GM18519 (cell line): Measurements from ENCODE around the gene ACSL6.

Experiments
- ATAC-seq: cut with Tn5 transposase; IDR thresholded peaks from one replicate; pipeline ENCODE4 v1.9.1; 2021; ENCODE audit warnings: mild to moderate bottlenecking, moderate library complexity; ENCODE audit not compliant: unreplicated experiment, low FRiP score

ACSL6 gene, protein sequence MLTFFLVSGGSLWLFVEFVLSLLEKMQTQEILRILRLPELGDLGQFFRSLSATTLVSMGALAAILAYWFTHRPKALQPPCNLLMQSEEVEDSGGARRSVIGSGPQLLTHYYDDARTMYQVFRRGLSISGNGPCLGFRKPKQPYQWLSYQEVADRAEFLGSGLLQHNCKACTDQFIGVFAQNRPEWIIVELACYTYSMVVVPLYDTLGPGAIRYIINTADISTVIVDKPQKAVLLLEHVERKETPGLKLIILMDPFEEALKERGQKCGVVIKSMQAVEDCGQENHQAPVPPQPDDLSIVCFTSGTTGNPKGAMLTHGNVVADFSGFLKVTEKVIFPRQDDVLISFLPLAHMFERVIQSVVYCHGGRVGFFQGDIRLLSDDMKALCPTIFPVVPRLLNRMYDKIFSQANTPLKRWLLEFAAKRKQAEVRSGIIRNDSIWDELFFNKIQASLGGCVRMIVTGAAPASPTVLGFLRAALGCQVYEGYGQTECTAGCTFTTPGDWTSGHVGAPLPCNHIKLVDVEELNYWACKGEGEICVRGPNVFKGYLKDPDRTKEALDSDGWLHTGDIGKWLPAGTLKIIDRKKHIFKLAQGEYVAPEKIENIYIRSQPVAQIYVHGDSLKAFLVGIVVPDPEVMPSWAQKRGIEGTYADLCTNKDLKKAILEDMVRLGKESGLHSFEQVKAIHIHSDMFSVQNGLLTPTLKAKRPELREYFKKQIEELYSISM

DNA sequence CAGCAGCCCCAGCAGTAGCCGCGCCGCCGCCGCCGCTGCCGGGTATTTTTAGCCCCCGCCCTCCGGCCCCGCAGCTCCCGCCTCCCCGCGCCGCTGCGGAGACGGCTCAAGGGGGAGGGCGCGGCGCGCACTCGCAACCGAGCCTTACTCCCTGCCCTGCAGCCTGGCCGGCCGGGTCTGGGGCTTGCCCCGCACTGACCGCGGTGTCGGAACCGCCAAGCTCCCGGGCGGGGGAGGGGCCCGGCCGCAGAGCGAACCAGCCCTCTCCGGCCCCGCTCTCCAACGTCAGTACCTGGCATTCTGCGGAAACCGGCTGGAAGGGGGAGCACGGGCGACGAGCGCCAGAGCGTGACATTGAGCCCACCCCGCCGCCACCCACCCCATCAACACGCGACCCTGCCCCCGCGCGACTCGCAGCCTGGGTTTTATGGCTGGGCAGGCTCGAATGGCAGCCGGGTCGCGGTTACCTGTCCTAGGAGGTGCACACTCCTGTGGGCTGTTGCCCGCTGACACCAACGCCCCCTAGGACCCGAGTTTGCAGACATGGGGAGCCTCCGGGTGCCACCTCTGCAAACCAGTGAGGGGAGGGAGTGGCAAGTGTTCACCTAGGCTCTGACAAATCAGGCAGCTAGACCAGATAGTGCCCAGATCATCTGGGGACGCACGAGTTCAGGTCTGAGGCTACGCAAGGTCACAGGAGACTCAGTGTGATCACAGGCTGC lies at the start of gene ACSL6:
Gene ACSL6 (minus strand): TSS at position 37 of the 722 bp plus-strand sequence. CDS start 105 bp downstream, outside the sequence.
- ATAC-seq: no peak

- no peak for ATAC-seq
Measured at GRCh38 chr5:132060501-132061161, 49.2 kb upstream of the ACSL6 start, which contains the start of gene IL3. TSS of gene IL3 (plus strand) at chr5:132060655. CDS start at chr5:132060707, 52 bp downstream.

- ATAC-seq: no peak
Measured at GRCh38 chr5:132059696-132060500, 48.4 kb upstream of the ACSL6 start.

- ATAC-seq: no peak
Measured at GRCh38 chr5:132059043-132059695, 47.7 kb upstream of the ACSL6 start.

- ATAC-seq: no peak
Measured at GRCh38 chr5:132058646-132059042, 47.2 kb upstream of the ACSL6 start.

GRCh38 chr5:132057498-132058255 lies 46.2 kb upstream of the ACSL6 start:
- no peak for ATAC-seq

- ATAC-seq: no peak
Measured at GRCh38 chr5:132056610-132057497, 45.4 kb upstream of the ACSL6 start.

- no peak for ATAC-seq
Measured at GRCh38 chr5:132055808-132056609, 44.6 kb upstream of the ACSL6 start.

GRCh38 chr5:132055441-132055807 lies 44.0 kb upstream of the ACSL6 start:
- no peak for ATAC-seq

DNA sequence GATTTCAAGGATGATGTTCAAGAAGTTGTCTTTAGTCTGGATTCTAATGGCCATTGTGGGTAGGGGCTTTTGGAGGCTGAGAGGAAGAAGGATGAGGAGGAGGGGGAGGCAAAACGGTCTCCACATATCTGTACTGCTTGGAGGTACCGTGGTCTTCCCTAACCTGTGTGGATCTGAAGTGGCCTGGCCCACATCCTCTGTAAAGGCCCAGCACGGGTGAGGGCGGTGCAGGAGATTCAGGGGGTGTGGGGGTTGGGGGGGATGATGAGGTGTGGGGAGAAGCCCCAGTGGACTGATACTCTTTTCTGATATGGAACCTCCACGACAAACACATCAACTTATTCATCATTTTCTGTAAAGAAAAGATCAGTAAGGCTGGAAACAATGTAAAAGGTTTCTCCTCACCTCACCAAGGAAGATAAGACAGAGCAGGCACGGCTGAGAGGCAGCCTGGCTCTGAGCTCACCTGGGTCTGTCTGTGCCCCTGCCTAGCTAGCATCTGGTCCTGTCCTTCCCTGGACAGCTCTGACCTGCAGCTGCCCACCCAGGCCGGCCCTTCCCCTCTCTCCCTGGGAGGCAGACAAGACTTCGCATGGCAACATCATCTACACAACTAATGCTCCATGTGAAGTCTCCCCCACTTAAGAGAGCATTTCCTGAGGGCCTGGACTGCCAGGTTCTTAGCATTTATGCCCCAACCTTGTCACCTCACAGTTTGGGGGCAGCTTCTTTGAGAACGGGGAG lies 43.4 kb upstream of the ACSL6 start:
- no peak for ATAC-seq

- no peak for ATAC-seq
Measured at GRCh38 chr5:132054031-132054696, 42.7 kb upstream of the ACSL6 start.

GRCh38 chr5:132053483-132053882 lies 42.0 kb upstream of the ACSL6 start:
- ATAC-seq: no peak

DNA sequence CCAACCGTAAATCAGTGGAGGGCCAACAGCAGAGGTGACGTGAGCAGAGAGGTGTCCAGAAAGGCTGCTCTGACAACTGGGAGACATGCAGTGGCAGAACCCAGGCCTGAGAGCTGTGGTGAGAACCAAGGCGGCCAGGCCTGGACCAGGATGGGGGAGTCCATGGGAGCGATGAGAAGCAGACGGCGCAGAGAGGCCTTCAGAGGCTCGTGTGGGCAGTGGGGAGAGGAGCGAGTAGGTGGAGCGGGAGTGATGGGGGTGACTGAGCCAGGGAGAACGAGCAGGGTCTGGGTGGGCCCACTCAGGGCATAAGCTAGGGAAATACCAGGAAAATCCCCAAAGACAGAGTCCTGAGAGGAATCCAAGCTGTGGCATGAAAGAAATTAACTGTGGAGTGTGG lies 41.1 kb upstream of the ACSL6 start:
- no peak for ATAC-seq

- ATAC-seq: no peak
Measured at GRCh38 chr5:132050661-132051552, 39.4 kb upstream of the ACSL6 start.

- ATAC-seq: no peak
Measured at GRCh38 chr5:132050136-132050535, 38.7 kb upstream of the ACSL6 start.
